Measurements from ENCODE around the gene TMCO6. TPM values are rescaled to one million over a fixed set of nuclear protein-coding genes. Genes with fewer than 3 reads are reported as not detected.
A peak's percentile ranks its signal among the peaks of the same experiment; 100 is the strongest.

Gene TMCO6
- total and polyA plus RNA-seq, 7 donors, result 3.6 to 8.1 (median 4.9) TPM

GRCh38 chr5:140627972-140628371 is 11.3 kb upstream of the TMCO6 start:
- Histone ChIP-seq H3K27ac (no peak overlapping the region), H3K4me1 (peaks cover under 1% of the 10 kb centered on the region), H3K27me3 (ENCODE audit: insufficient read depth in 3 of 3, low read length in 2 of 3) (no peaks in the 10 kb centered on the region), H3K4me3 (no peak overlapping the region), H3K36me3 (ENCODE audit: insufficient read depth in 1 of 2, low read depth in 1 of 2) (no peaks in the 10 kb centered on the region), H3K9me3 (no peaks in the 10 kb centered on the region)
- 90 to 91% (median 90%) methylated on average over 6 of the region's 6 CpGs for WGBS, 3 donors
- intact Hi-C loops (cut with DNase I), result no loop called here
- DNase-seq (no peak), ATAC-seq (no peak)
- TF ChIP-seq, protein P1, sequence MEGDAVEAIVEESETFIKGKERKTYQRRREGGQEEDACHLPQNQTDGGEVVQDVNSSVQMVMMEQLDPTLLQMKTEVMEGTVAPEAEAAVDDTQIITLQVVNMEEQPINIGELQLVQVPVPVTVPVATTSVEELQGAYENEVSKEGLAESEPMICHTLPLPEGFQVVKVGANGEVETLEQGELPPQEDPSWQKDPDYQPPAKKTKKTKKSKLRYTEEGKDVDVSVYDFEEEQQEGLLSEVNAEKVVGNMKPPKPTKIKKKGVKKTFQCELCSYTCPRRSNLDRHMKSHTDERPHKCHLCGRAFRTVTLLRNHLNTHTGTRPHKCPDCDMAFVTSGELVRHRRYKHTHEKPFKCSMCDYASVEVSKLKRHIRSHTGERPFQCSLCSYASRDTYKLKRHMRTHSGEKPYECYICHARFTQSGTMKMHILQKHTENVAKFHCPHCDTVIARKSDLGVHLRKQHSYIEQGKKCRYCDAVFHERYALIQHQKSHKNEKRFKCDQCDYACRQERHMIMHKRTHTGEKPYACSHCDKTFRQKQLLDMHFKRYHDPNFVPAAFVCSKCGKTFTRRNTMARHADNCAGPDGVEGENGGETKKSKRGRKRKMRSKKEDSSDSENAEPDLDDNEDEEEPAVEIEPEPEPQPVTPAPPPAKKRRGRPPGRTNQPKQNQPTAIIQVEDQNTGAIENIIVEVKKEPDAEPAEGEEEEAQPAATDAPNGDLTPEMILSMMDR (IDR thresholded peaks at IDR 0.05), result no peak

DNA sequence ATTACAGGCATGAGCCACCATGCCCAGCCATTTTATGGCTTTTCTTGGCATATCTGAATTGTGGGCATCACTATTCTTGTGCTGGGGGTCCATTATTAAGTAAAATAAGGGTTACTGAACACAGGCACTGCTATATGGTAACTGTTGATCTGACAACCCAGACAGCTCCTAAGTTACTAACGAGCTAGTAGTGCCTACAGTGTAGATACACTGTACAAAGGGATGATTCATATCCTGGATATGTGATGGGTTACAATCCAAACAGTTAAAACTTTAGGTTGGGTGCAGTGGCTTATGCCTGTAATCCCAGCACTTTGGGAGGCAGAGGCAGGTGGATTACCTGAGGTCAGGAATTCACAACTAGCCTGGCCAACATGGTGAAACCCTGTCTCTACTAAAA is 10.5 kb upstream of the TMCO6 start:
- WGBS, 3 donors, result 71 to 79% (median 79%) methylated on average over 1 of the region's 1 CpG
- Histone ChIP-seq H3K4me1 (peaks cover 5% of the 10 kb centered on the region), H3K27me3 (ENCODE audit: insufficient read depth in 3 of 3, low read length in 2 of 3) (no peaks in the 10 kb centered on the region), H3K9me3 (no peaks in the 10 kb centered on the region), H3K27ac (no peak overlapping the region), H3K36me3 (ENCODE audit: insufficient read depth in 1 of 2, low read depth in 1 of 2) (no peaks in the 10 kb centered on the region), H3K4me3 (no peak overlapping the region)
- no peak for DNase-seq
- intact Hi-C loops (cut with DNase I), result no loop called here
- TF ChIP-seq, protein P1 (IDR thresholded peaks at IDR 0.05), result no peak
- ATAC-seq, result no peak

DNA sequence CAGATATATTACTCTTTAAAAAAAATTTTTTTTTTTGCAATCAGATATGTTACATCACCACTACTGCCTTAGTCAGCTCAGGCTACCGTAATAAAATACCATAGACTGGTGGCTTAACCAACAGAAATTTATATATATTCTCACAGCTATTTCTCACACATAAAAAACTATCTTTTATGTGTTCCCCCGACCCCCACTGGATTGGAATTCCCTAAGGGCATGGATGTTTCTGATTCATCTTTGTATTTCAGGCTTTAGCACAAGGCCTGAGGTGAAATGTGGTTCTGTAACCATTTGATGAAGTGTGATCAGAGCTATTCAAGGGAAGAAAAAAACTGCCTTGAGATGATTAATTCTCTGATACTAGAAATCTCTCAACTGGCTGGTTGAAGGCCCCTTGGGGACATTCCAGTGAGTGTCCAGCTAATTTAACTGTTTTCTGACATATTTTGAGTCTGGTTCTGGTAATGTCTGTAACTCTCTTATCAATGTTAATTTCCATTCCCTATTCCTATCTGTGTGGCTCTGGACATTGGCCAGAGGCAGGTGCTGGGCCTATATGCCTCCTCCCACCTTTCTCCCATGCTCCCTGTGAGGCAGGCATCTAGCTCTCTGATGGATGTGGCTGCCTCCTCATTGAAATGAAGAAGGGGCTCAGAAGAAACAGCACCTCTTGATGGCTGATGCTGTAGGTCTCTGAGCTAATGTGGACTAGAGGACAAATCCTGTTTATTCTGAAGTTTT is 8.8 kb upstream of the TMCO6 start:
- ATAC-seq, result no peak
- DNase-seq, result no peak
- Histone ChIP-seq H3K27me3 (ENCODE audit: insufficient read depth in 3 of 3, low read length in 2 of 3) (no peaks in the 10 kb centered on the region), H3K4me3 (peak overlapping the region; percentile 75), H3K36me3 (ENCODE audit: insufficient read depth in 1 of 2, low read depth in 1 of 2) (no peaks in the 10 kb centered on the region), H3K27ac (no peak overlapping the region), H3K4me1 (peaks cover 5% of the 10 kb centered on the region), H3K9me3 (no peaks in the 10 kb centered on the region)
- 56 to 67% (median 59%) methylated on average over 2 of the region's 2 CpGs for WGBS, 3 donors
- TF ChIP-seq, protein P1 (IDR thresholded peaks at IDR 0.05), result no peak
- intact Hi-C loops (cut with DNase I), result loop anchor here in 1 of 2 donors (5.0 to 10.0 kb wide), 2 partner anchors 33 to 226 kb away; partner anchors contain the start of gene ANKHD1

- 88 to 98% (median 91%) methylated on average over 4 of the region's 4 CpGs for WGBS, 3 donors
- Histone ChIP-seq H3K27ac (no peak overlapping the region), H3K9me3 (no peaks in the 10 kb centered on the region), H3K36me3 (ENCODE audit: insufficient read depth in 1 of 2, low read depth in 1 of 2) (no peaks in the 10 kb centered on the region), H3K4me1 (peaks cover 5% of the 10 kb centered on the region), H3K4me3 (peak overlapping the region; percentile 75), H3K27me3 (ENCODE audit: insufficient read depth in 3 of 3, low read length in 2 of 3) (no peaks in the 10 kb centered on the region)
- ATAC-seq, result no peak
- TF ChIP-seq, protein P1 (IDR thresholded peaks at IDR 0.05), result no peak
- DNase-seq, result no peak
- intact Hi-C loops (cut with DNase I), result loop anchor here in 1 of 2 donors (5.0 to 10.0 kb wide), 2 partner anchors 34 to 226 kb away; partner anchors contain the start of gene ANKHD1
Measured at GRCh38 chr5:140631036-140631417, 8.2 kb upstream of the TMCO6 start.
